ENCODE results near the gene ANO2.

ANO2 gene

GRCh38 chr12:5628501-5628900 lies 316.6 kb downstream of the ANO2 start:
- in situ Hi-C loops (cut with HindIII; ENCODE audit: low sequenced_read_pairs): no loop called here

- in situ Hi-C loops (cut with HindIII; ENCODE audit: low sequenced_read_pairs): no loop called here
These were observed 317.9 kb downstream of the ANO2 start for GRCh38 chr12:5627053-5627630.

- in situ Hi-C loops (cut with HindIII; ENCODE audit: low sequenced_read_pairs): no loop called here
These were observed 318.9 kb downstream of the ANO2 start for GRCh38 chr12:5626151-5626550.

GRCh38 chr12:5624486-5625272 lies 320.4 kb downstream of the ANO2 start:
- in situ Hi-C loops (cut with HindIII; ENCODE audit: low sequenced_read_pairs): no loop called here

- in situ Hi-C loops (cut with HindIII; ENCODE audit: low sequenced_read_pairs): no loop called here
These were observed 321.6 kb downstream of the ANO2 start for GRCh38 chr12:5623411-5623810.

- in situ Hi-C loops (cut with HindIII; ENCODE audit: low sequenced_read_pairs): no loop called here
These were observed 322.8 kb downstream of the ANO2 start for GRCh38 chr12:5622280-5622679.

GRCh38 chr12:5621329-5621728 lies 323.7 kb downstream of the ANO2 start:
- in situ Hi-C loops (cut with HindIII; ENCODE audit: low sequenced_read_pairs): no loop called here

GRCh38 chr12:5620896-5621295 lies 324.2 kb downstream of the ANO2 start:
- in situ Hi-C loops (cut with HindIII; ENCODE audit: low sequenced_read_pairs): no loop called here

GRCh38 chr12:5619628-5620027 lies 325.4 kb downstream of the ANO2 start:
- in situ Hi-C loops (cut with HindIII; ENCODE audit: low sequenced_read_pairs): no loop called here

- in situ Hi-C loops (cut with HindIII; ENCODE audit: low sequenced_read_pairs): no loop called here
These were observed 328.2 kb downstream of the ANO2 start for GRCh38 chr12:5616854-5617253.

- in situ Hi-C loops (cut with HindIII; ENCODE audit: low sequenced_read_pairs): no loop called here
These were observed 329.3 kb downstream of the ANO2 start for GRCh38 chr12:5615760-5616159.

GRCh38 chr12:5614256-5614655 lies 330.8 kb downstream of the ANO2 start:
- in situ Hi-C loops (cut with HindIII; ENCODE audit: low sequenced_read_pairs): no loop called here

GRCh38 chr12:5612556-5613410 lies 332.3 kb downstream of the ANO2 start:
- in situ Hi-C loops (cut with HindIII; ENCODE audit: low sequenced_read_pairs): no loop called here

- in situ Hi-C loops (cut with HindIII; ENCODE audit: low sequenced_read_pairs): no loop called here
These were observed 333.9 kb downstream of the ANO2 start for GRCh38 chr12:5611162-5611561.

- in situ Hi-C loops (cut with HindIII; ENCODE audit: low sequenced_read_pairs): no loop called here
These were observed 345.7 kb downstream of the ANO2 start for GRCh38 chr12:5599378-5599777.

- in situ Hi-C loops (cut with HindIII; ENCODE audit: low sequenced_read_pairs): no loop called here
These were observed 351.1 kb downstream of the ANO2 start for GRCh38 chr12:5593998-5594397.

GRCh38 chr12:5593086-5593485 lies 352.0 kb downstream of the ANO2 start:
- in situ Hi-C loops (cut with HindIII; ENCODE audit: low sequenced_read_pairs): no loop called here

GRCh38 chr12:5592310-5592709 lies 352.7 kb downstream of the ANO2 start:
- in situ Hi-C loops (cut with HindIII; ENCODE audit: low sequenced_read_pairs): no loop called here

- in situ Hi-C loops (cut with HindIII; ENCODE audit: low sequenced_read_pairs): no loop called here
These were observed 354.7 kb downstream of the ANO2 start for GRCh38 chr12:5590316-5590715.

GRCh38 chr12:5589054-5589453 lies 356.0 kb downstream of the ANO2 start:
- in situ Hi-C loops (cut with HindIII; ENCODE audit: low sequenced_read_pairs): no loop called here

GRCh38 chr12:5588591-5588990 lies 356.5 kb downstream of the ANO2 start:
- in situ Hi-C loops (cut with HindIII; ENCODE audit: low sequenced_read_pairs): no loop called here

GRCh38 chr12:5588176-5588575 lies 356.9 kb downstream of the ANO2 start:
- in situ Hi-C loops (cut with HindIII; ENCODE audit: low sequenced_read_pairs): no loop called here
